ENCODE data around the gene EML4.

GRCh38 chr2:42351864-42352263, 182.7 kb downstream of the EML4 start:
- TF ChIP-seq, protein P1, sequence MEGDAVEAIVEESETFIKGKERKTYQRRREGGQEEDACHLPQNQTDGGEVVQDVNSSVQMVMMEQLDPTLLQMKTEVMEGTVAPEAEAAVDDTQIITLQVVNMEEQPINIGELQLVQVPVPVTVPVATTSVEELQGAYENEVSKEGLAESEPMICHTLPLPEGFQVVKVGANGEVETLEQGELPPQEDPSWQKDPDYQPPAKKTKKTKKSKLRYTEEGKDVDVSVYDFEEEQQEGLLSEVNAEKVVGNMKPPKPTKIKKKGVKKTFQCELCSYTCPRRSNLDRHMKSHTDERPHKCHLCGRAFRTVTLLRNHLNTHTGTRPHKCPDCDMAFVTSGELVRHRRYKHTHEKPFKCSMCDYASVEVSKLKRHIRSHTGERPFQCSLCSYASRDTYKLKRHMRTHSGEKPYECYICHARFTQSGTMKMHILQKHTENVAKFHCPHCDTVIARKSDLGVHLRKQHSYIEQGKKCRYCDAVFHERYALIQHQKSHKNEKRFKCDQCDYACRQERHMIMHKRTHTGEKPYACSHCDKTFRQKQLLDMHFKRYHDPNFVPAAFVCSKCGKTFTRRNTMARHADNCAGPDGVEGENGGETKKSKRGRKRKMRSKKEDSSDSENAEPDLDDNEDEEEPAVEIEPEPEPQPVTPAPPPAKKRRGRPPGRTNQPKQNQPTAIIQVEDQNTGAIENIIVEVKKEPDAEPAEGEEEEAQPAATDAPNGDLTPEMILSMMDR (IDR thresholded peaks at IDR 0.05) = no peak
- TF ChIP-seq POLR2A (IDR thresholded peaks at IDR 0.05) = no peak

Measured in heart left ventricle (tissue), 13 donors.